ENCODE data around the gene MAGEA4. TPM values are rescaled to one million over a fixed set of nuclear protein-coding genes. Genes with fewer than 3 reads are reported as not detected.

Gene MAGEA4
- total RNA-seq, 6 experiments from 2014 or later: not detected

DNA sequence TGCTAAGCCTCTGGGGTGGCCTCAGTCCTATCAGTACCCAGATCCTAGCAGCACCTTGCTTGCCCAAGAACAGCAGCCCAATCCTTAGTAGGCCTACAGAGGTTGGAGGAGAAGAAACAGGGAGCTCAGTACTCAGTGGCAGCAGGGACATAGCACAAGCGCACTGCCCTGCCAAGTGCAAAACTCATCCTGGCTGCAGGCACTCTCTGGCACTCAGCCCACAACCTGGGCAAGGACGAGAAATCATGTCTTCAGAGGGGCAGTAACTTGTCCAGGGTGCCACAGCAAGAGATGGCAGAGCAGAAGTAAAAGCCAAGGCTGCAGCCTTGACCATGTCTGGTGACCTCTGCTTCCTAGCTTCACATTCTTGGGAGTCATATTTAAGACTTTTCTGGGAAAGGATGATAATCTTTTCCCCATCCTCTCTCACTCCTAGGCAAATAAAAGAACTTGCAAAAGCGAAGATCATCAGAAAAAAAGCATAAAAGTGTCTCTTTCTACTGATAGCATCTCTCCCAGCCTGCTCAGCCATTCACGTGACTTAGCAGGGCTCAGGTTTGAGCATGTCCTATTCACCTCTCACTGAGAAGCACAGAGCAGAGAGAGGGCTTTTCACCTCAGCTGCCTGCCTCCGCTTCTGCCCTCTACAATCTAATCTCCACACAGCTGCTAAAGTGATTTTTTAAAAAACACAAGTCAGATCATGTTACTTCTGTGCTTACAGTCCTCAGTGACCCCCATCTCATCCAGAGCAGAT lies 37.2 kb upstream of the MAGEA4 start:
- no peaks in the 10 kb centered on the region for H3K27me3 ChIP-seq
- no peaks in the 10 kb centered on the region for H3K9me3 ChIP-seq
- intact Hi-C loops (cut with DNase I): no loop called here
- no peak for DNase-seq
- TF ChIP-seq CTCF (IDR thresholded peaks at IDR 0.05) (no peak), POLR2A (IDR thresholded peaks at IDR 0.05) (no peak)
- H3K36me3 ChIP-seq: no peaks in the 10 kb centered on the region
- no peak overlapping the region for H3K4me3 ChIP-seq
- no peak overlapping the region for H3K27ac ChIP-seq
- ATAC-seq: no peak
- 6% methylated on average over 3 of the region's 5 CpGs for WGBS (ENCODE audit: insufficient coverage, low coverage, low lambda C conversion rate, missing lambda C conversion rate)
- no peaks in the 10 kb centered on the region for H3K4me1 ChIP-seq

DNA sequence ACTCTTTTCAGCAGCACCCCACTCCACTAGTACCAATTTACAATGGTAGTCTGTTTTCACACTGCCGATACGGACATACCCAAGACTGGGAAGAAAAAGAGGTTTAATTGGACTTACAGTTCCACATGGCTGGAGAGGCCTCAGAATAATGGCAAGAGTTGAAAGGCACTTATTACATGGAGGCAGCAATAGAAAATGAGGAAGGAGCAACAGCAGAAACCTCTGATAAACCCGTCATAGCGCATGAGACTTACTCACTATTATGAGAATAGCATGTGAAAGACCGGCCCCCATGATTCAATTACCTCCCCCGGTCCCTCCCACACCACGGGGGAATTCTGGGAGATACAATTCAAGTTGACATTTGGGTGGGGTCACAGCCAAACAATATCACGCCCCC lies 34.1 kb upstream of the MAGEA4 start:
- H3K36me3 ChIP-seq: no peaks in the 10 kb centered on the region
- ATAC-seq: no peak
- no peaks in the 10 kb centered on the region for H3K27me3 ChIP-seq
- 52% methylated on average over 4 of the region's 8 CpGs for WGBS (ENCODE audit: insufficient coverage, low coverage, low lambda C conversion rate, missing lambda C conversion rate)
- DNase-seq: no peak
- H3K4me3 ChIP-seq: no peak overlapping the region
- H3K27ac ChIP-seq: no peak overlapping the region
- H3K9me3 ChIP-seq: no peaks in the 10 kb centered on the region
- no peaks in the 10 kb centered on the region for H3K4me1 ChIP-seq
- no peak for TF ChIP-seq POLR2A (IDR thresholded peaks at IDR 0.05)
- TF ChIP-seq CTCF (IDR thresholded peaks at IDR 0.05): no peak
- intact Hi-C loops (cut with DNase I): no loop called here

DNA sequence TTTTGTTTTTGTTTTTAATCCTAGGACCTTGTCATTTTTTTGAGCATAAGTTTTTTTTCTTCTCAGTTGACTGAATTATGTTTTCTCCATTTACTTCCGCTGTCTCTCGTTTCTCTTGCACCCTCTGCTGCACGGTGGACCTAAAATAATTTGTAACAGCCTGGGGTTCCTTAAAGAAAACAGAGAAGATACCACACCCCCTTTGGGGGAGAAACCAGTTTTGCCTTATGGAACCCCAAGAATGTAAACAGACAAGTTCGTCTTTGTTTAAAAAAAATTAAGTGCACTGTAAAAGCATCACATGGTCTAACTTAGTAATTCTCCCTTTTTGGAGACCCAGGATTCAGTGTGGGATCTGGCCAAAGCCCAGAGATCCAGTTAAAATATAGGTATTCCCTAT lies 32.8 kb upstream of the MAGEA4 start:
- H3K27me3 ChIP-seq: no peaks in the 10 kb centered on the region
- no peak overlapping the region for H3K4me3 ChIP-seq
- H3K36me3 ChIP-seq: no peaks in the 10 kb centered on the region
- TF ChIP-seq POLR2A (IDR thresholded peaks at IDR 0.05): no peak
- TF ChIP-seq CTCF (IDR thresholded peaks at IDR 0.05): no peak
- intact Hi-C loops (cut with DNase I): no loop called here
- DNase-seq (no peak), ATAC-seq (no peak)
- H3K9me3 ChIP-seq: no peaks in the 10 kb centered on the region
- WGBS (ENCODE audit: insufficient coverage, low coverage, low lambda C conversion rate, missing lambda C conversion rate): 69% methylated on average over 4 of the region's 4 CpGs
- no peaks in the 10 kb centered on the region for H3K4me1 ChIP-seq
- no peak overlapping the region for H3K27ac ChIP-seq

- no peak overlapping the region for H3K4me3 ChIP-seq
- WGBS (ENCODE audit: insufficient coverage, low coverage, low lambda C conversion rate, missing lambda C conversion rate): 37% methylated on average over 2 of the region's 2 CpGs
Observed at GRCh38 chrX:151880895-151881294, 31.8 kb upstream of the MAGEA4 start.

More at GRCh38 chrX:151880895-151881294, 31.8 kb upstream of the MAGEA4 start:
- H3K4me1 ChIP-seq: no peaks in the 10 kb centered on the region
- H3K36me3 ChIP-seq: no peaks in the 10 kb centered on the region
- no peaks in the 10 kb centered on the region for H3K9me3 ChIP-seq
- DNase-seq: no peak
- H3K27ac ChIP-seq: no peak overlapping the region
- no peaks in the 10 kb centered on the region for H3K27me3 ChIP-seq
- intact Hi-C loops (cut with DNase I): no loop called here
- TF ChIP-seq CTCF (IDR thresholded peaks at IDR 0.05) (no peak), POLR2A (IDR thresholded peaks at IDR 0.05) (no peak)
- no peak for ATAC-seq
